Measurements from ENCODE around the gene SSU72.
A peak's percentile ranks its signal among the peaks of the same experiment; 100 is the strongest.
"Not testable (repeated sequence)": the region's sequence is repeated elsewhere in the genome, so short reads cannot be mapped to it uniquely, and the experiment has no call there.

Gene SSU72

GRCh38 chr1:1510912-1511532 is 63.6 kb downstream of the SSU72 start:
- H3K4me1 ChIP-seq: peaks cover 50% of the 10 kb centered on the region
- peaks cover 14% of the 10 kb centered on the region for H4K20me1 ChIP-seq
- H3K9ac ChIP-seq: peak overlapping the region; percentile 86
- H3K27me3 ChIP-seq: no peaks in the 10 kb centered on the region
- H3K4me3 ChIP-seq: peak overlapping the region; percentile 88
- H3K4me2 ChIP-seq: peak overlapping the region; percentile 91
- no peaks in the 10 kb centered on the region for H3K9me3 ChIP-seq
- H3K36me3 ChIP-seq: peaks cover 13% of the 10 kb centered on the region
- peak overlapping the region; percentile 84 for H3K27ac ChIP-seq
- TF ChIP-seq Cebpa-rat (IDR thresholded peaks at IDR 0.05): no peak

GRCh38 chr1:1509465-1509850 is 65.2 kb downstream of the SSU72 start:
- H3K9ac ChIP-seq, H3K27ac ChIP-seq, H3K4me3 ChIP-seq, H3K36me3 ChIP-seq, H3K27me3 ChIP-seq, H3K9me3 ChIP-seq, H4K20me1 ChIP-seq: not testable (repeated sequence)
- Histone ChIP-seq H3K4me1 (peaks cover 50% of the 10 kb centered on the region), H3K4me2 (peak overlapping the region; percentile 36)

- not testable (repeated sequence) for H3K27me3 ChIP-seq
- peak overlapping the region; percentile 36 for H3K4me2 ChIP-seq
Observed at GRCh38 chr1:1508775-1509464, 65.7 kb downstream of the SSU72 start.

GRCh38 chr1:1507305-1507704 is 67.4 kb downstream of the SSU72 start:
- Histone ChIP-seq H3K27me3 (no peaks in the 10 kb centered on the region), H3K4me3 (no peak overlapping the region), H3K27ac (no peak overlapping the region), H3K36me3 (no peaks in the 10 kb centered on the region), H3K4me2 (no peak overlapping the region), H4K20me1 (no peaks in the 10 kb centered on the region), H3K9ac (no peak overlapping the region), H3K9me3 (no peaks in the 10 kb centered on the region), H3K4me1 (peaks cover 59% of the 10 kb centered on the region)
- no peak for TF ChIP-seq Cebpa-rat (IDR thresholded peaks at IDR 0.05)

More at GRCh38 chr1:1508775-1509464, 65.7 kb downstream of the SSU72 start:
- H3K36me3 ChIP-seq, H3K4me3 ChIP-seq, H3K9me3 ChIP-seq, H3K27ac ChIP-seq, H4K20me1 ChIP-seq, H3K9ac ChIP-seq: not testable (repeated sequence)
- peaks cover 50% of the 10 kb centered on the region for H3K4me1 ChIP-seq

- peak overlapping the region; percentile 77 for H3K4me2 ChIP-seq
- H4K20me1 ChIP-seq, H3K9me3 ChIP-seq, H3K27me3 ChIP-seq, H3K4me3 ChIP-seq, H3K36me3 ChIP-seq: not testable (repeated sequence)
- 0 out of 2 replicates have a peak overlapping the region, but pooled peaks have one; percentile 19 for H3K9ac ChIP-seq
- peak overlapping the region; percentile 67 for H3K27ac ChIP-seq
- H3K4me1 ChIP-seq: peaks cover 60% of the 10 kb centered on the region
Observed at GRCh38 chr1:1505801-1506200, 68.9 kb downstream of the SSU72 start.

GRCh38 chr1:1505366-1505798 is 69.3 kb downstream of the SSU72 start:
- not testable (repeated sequence) for H3K36me3 ChIP-seq, H3K4me3 ChIP-seq, H3K9me3 ChIP-seq, H4K20me1 ChIP-seq, H3K27me3 ChIP-seq, H3K9ac ChIP-seq
- Histone ChIP-seq H3K4me1 (peaks cover 55% of the 10 kb centered on the region), H3K4me2 (peak overlapping the region; percentile 77), H3K27ac (peak overlapping the region; percentile 71; the same call in 1 of the 2 replicates)

- H3K9ac ChIP-seq: peak overlapping the region; percentile 41; the same call in 1 of the 2 replicates
- not testable (repeated sequence) for H3K36me3 ChIP-seq, H3K9me3 ChIP-seq, H4K20me1 ChIP-seq, H3K4me3 ChIP-seq, H3K27me3 ChIP-seq
- peaks cover 52% of the 10 kb centered on the region for H3K4me1 ChIP-seq
- peak overlapping the region; percentile 77 for H3K4me2 ChIP-seq
- H3K27ac ChIP-seq: peak overlapping the region; percentile 71
Observed at GRCh38 chr1:1504777-1505365, 69.8 kb downstream of the SSU72 start.

GRCh38 chr1:1495461-1495975 is 79.1 kb downstream of the SSU72 start:
- peaks cover 59% of the 10 kb centered on the region for H3K36me3 ChIP-seq
- H4K20me1 ChIP-seq, H3K27me3 ChIP-seq, H3K9ac ChIP-seq, H3K4me2 ChIP-seq, H3K4me1 ChIP-seq, H3K4me3 ChIP-seq, H3K27ac ChIP-seq: not testable (repeated sequence)
- 0 out of 2 replicates have a peak, but pooled peaks cover 13% of the 10 kb centered on the region for H3K9me3 ChIP-seq

GRCh38 chr1:1494311-1494710 is 80.4 kb downstream of the SSU72 start:
- H3K27me3 ChIP-seq, H3K4me2 ChIP-seq, H4K20me1 ChIP-seq, H3K4me3 ChIP-seq, H3K4me1 ChIP-seq, H3K9ac ChIP-seq, H3K27ac ChIP-seq: not testable (repeated sequence)
- Histone ChIP-seq H3K9me3 (0 out of 2 replicates have a peak, but pooled peaks cover 13% of the 10 kb centered on the region), H3K36me3 (peaks cover 71% of the 10 kb centered on the region)

Measured in BLaER1 (cell line).